Progenitor cell of endocrine pancreas (in vitro differentiated cells): ENCODE data around the gene CUX1. TPM values are rescaled to one million over a fixed set of nuclear protein-coding genes. Genes with fewer than 3 reads are reported as not detected.
"Not testable (repeated sequence)": the region's sequence is repeated elsewhere in the genome, so short reads cannot be mapped to it uniquely, and the experiment has no call there.

ENCODE experiments used
- DNase-seq: peaks from one replicate; pipeline ENCODE4 v3.0.0; 2021; ENCODE audit warnings: low spot score; ENCODE audit not compliant: unreplicated experiment
- H3K27ac Mint-ChIP-seq: 2 replicates; pipeline ENCODE4 v1.8.0; 2021; ENCODE audit warnings: mild to moderate bottlenecking, moderate library complexity, mixed read lengths
- H3K27me3 Mint-ChIP-seq: 2 replicates; pipeline ENCODE4 v1.8.0; 2021; ENCODE audit warnings: mixed read lengths
- H3K36me3 Mint-ChIP-seq: 2 replicates; pipeline ENCODE4 v1.8.0; 2022; ENCODE audit warnings: mixed read lengths; ENCODE audit not compliant: insufficient read depth
- H3K4me1 Mint-ChIP-seq: 2 replicates; pipeline ENCODE4 v1.8.0; 2021; ENCODE audit warnings: low read depth, mixed read lengths
- H3K4me3 Mint-ChIP-seq: 2 replicates; pipeline ENCODE4 v1.8.0; 2021; ENCODE audit warnings: low read depth, mild to moderate bottlenecking, moderate library complexity, mixed read lengths
- H3K9me3 Mint-ChIP-seq: 2 replicates; pipeline ENCODE4 v1.8.0; 2021; ENCODE audit warnings: low read depth, mixed read lengths
- CTCF ChIP-seq: fragments of 200-600 bp; sonication (generic); IDR thresholded peaks from one replicate; pipeline ENCODE4 v1.5.0; 2021; ENCODE audit warnings: antibody characterized with exemption, mild to moderate bottlenecking; ENCODE audit not compliant: unreplicated experiment
- total RNA-seq: library from RNA; stranded (reverse); gene quantifications from 2 replicates; pipeline ENCODE4 v1.2.1, GENCODE V29; 2021

The CUX1 gene
- total RNA-seq, 1 donor from 2014 or later = 103 TPM

- no peaks in the 10 kb centered on the region for H3K9me3 Mint-ChIP-seq
- H3K27ac Mint-ChIP-seq = no peak overlapping the region
- no peak for DNase-seq
- TF ChIP-seq CTCF = no peak
- no peak overlapping the region for H3K4me3 Mint-ChIP-seq
- H3K27me3 Mint-ChIP-seq = no peaks in the 10 kb centered on the region
- peaks cover 5% of the 10 kb centered on the region for H3K4me1 Mint-ChIP-seq
- H3K36me3 Mint-ChIP-seq = peaks cover 2% of the 10 kb centered on the region
Measured at GRCh38 chr7:102228935-102229334, 411.5 kb downstream of the CUX1 start.

DNA sequence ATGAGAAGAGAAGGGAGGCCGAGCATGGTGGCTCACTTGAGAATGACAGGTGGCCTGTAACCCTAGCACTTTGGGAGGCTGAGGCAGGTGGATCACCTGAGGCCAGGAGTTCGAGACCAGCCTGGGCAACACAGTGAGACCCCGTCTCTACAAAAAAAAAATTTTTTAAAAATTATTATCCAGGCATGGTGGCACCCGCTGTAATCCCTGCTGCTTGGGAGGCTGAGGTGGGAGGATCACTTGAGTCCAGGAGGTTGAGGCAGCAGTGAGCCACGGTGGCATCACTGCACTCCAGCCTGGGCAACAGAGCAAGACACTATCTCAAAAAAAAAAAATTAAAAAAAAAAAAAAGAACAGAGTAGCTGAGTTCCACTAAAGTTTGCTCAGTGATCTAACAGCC lies 412.7 kb downstream of the CUX1 start:
- not testable (repeated sequence) for DNase-seq, H3K9me3 Mint-ChIP-seq, H3K27ac Mint-ChIP-seq, H3K27me3 Mint-ChIP-seq, H3K4me3 Mint-ChIP-seq, H3K4me1 Mint-ChIP-seq, H3K36me3 Mint-ChIP-seq

GRCh38 chr7:102230593-102230992 lies 413.2 kb downstream of the CUX1 start:
- no peaks in the 10 kb centered on the region for H3K27me3 Mint-ChIP-seq
- H3K4me1 Mint-ChIP-seq = peaks cover 5% of the 10 kb centered on the region
- no peak overlapping the region for H3K4me3 Mint-ChIP-seq
- H3K27ac Mint-ChIP-seq = no peak overlapping the region
- TF ChIP-seq CTCF = no peak
- no peaks in the 10 kb centered on the region for H3K9me3 Mint-ChIP-seq
- DNase-seq = no peak
- peaks cover 3% of the 10 kb centered on the region for H3K36me3 Mint-ChIP-seq

- no peak for TF ChIP-seq CTCF
- Mint-ChIP-seq H3K4me1 (peaks cover 8% of the 10 kb centered on the region), H3K4me3 (no peak overlapping the region), H3K36me3 (peaks cover 9% of the 10 kb centered on the region), H3K27me3 (no peaks in the 10 kb centered on the region), H3K27ac (peak overlapping the region; percentile 98), H3K9me3 (no peaks in the 10 kb centered on the region)
- DNase-seq = no peak
Measured at GRCh38 chr7:102232611-102233286, 415.3 kb downstream of the CUX1 start.

DNA sequence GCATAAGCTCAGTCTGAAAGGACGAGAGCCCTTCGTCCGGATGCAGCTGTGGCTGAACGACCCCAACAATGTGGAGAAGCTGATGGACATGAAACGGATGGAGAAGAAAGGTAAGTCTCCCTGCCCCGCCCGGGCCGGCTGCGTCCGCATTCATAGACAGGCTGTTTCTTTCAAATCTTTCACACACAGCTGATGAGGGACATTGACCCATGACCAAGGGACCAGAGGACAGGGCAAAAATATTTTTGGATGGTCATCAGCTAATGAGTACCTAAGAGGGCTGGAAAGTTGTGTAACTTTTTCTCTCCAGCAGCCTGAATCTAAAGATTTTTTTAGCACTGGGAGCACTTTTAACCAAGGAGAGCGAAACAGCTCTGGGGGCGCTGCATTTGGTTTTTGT lies 416.7 kb downstream of the CUX1 start:
- peaks cover 8% of the 10 kb centered on the region for H3K4me1 Mint-ChIP-seq
- no peak overlapping the region for H3K4me3 Mint-ChIP-seq
- no peaks in the 10 kb centered on the region for H3K27me3 Mint-ChIP-seq
- no peaks in the 10 kb centered on the region for H3K9me3 Mint-ChIP-seq
- TF ChIP-seq CTCF = no peak
- H3K27ac Mint-ChIP-seq = peak overlapping the region; percentile 67
- no peak for DNase-seq
- peaks cover 12% of the 10 kb centered on the region for H3K36me3 Mint-ChIP-seq

GRCh38 chr7:102234801-102235550 lies 417.6 kb downstream of the CUX1 start:
- no peak overlapping the region for H3K4me3 Mint-ChIP-seq
- TF ChIP-seq CTCF = no peak

More at GRCh38 chr7:102234801-102235550, 417.6 kb downstream of the CUX1 start:
- Mint-ChIP-seq H3K27ac (no peak overlapping the region), H3K36me3 (peaks cover 12% of the 10 kb centered on the region), H3K27me3 (no peaks in the 10 kb centered on the region), H3K9me3 (no peaks in the 10 kb centered on the region), H3K4me1 (peaks cover 8% of the 10 kb centered on the region)
- DNase-seq = no peak
